Measurements from ENCODE around the gene PPP1R12B.
"Not testable (repeated sequence)": the region's sequence is repeated elsewhere in the genome, so short reads cannot be mapped to it uniquely, and the experiment has no call there.

The PPP1R12B gene

DNA sequence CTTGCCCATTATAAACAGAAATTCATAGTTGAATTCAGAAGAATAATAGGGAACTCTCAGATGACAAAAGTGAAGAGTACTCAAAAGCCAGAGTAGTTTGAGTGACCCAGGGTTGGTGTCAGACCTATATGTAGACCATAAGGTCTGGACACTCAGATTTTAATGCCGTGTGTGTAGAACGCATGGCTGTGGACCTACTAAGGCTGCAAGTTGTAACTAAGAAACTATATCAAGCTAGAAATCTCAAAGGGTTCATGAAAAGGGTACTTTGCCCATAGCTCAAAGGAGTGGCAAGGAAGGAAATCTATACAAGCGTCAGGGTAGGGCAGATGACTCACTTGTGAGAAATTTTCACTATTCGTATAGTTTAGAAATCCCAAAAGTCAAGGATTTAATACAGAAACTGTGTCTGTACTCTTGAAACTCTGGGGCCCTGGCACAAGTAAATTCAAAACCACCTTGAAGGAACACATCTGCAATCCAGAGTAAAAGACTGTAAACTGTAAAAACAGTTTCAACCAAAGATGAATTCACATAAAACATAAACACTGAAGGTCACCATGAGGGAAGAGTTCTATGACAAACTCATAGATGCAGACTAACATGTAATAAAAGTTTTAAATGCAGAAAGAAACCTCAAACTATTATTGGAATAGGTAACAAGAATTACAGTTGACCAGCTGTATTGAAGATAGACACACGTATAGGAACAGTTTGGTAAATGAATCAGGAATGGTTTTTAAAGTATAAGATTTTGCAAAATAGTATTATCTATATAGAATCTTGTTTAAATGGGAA lies 108.1 kb downstream of the PPP1R12B start:
- not testable (repeated sequence) for DNase-seq

GRCh38 chr1:202458651-202459050 lies 110.2 kb downstream of the PPP1R12B start:
- not testable (repeated sequence) for DNase-seq

- DNase-seq, result not testable (repeated sequence)
Observed at GRCh38 chr1:202459470-202460142, 111.1 kb downstream of the PPP1R12B start.

DNA sequence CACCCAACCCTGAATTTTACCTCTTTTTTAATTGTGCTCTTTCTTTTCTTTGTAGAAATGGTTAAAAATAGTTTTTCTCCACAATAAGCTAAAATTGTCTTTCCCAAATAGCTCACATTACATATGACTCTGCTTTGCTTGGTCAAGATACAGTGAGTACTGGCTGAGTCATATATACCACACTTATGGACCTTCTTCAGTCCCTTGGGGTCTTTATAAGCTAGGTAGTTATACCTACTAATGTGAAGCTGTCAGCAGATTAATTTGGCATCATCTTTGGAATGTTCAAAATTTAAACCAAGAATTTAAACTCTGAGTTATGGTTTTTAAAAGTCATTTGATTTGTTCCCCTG lies 111.6 kb downstream of the PPP1R12B start:
- DNase-seq, result not testable (repeated sequence)

GRCh38 chr1:202462342-202463076 lies 114.0 kb downstream of the PPP1R12B start:
- DNase-seq, result no peak

- DNase-seq, result not testable (repeated sequence)
Observed at GRCh38 chr1:202464153-202464742, 115.7 kb downstream of the PPP1R12B start.

DNA sequence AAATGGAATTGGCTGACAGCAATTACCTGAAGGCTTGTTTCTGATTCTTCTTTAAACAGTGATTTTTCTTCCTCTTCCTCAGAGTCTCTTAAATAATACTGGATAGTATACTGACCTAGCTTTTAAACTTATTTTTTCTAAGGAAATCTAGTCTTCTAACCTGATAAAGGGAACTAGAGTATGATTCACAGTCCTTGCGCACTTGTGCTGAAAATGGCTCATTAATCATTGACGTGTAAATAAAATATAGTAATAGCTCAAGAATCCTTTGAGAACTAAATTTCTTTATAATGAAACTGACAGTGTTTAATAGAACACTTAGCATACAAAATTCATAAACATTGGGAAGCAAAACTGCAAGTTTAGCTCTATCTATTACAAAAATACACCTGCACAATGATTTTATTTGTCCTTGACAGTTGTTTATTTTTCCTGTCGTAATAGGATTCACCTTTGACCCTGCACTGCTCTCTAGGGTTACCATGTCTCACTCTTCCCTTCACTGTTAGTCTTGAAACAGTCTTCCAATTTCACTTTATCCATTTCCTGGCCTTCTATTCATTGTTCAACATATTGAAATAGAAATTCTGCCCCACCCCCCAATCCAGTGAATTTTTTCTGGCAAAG lies 117.3 kb downstream of the PPP1R12B start:
- not testable (repeated sequence) for DNase-seq

GRCh38 chr1:202466339-202466738 lies 117.8 kb downstream of the PPP1R12B start:
- not testable (repeated sequence) for DNase-seq

DNA sequence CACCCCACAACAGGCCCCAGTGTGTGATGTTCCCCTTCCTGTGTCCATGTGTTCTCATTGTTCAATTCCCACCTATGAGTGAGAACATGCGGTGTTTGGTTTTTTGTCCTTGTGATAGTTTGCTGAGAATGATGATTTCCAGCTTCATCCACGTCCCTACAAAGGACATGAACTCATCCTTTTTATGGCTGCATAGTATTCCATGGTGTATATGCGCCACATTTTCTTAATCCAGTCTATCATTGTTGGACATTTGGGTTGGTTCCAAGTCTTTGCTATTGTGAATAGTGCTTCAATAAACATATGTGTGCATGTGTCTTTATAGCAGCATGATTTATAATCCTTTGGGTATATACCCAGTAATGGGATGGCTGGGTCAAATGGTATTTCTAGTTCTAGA lies 118.9 kb downstream of the PPP1R12B start:
- not testable (repeated sequence) for DNase-seq

DNA sequence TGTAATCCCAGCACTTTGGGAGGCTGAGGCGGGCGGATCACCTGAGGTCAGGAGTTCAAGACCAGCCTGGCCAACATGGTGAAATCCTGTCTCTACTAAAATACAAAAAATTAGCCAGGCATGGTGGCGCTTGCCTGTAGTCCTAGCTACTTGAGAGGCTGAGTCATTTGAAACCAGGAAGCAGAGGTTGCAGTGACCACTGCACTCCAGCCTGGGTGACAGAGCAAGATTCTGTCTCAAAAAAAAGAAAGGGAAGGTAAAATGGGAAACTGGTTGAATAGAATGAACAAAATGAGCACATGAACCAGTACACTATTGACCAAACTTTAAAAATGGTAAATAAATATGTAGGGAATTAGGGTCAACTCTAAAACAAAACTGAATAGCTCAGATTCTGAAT lies 120.2 kb downstream of the PPP1R12B start:
- not testable (repeated sequence) for DNase-seq

DNA sequence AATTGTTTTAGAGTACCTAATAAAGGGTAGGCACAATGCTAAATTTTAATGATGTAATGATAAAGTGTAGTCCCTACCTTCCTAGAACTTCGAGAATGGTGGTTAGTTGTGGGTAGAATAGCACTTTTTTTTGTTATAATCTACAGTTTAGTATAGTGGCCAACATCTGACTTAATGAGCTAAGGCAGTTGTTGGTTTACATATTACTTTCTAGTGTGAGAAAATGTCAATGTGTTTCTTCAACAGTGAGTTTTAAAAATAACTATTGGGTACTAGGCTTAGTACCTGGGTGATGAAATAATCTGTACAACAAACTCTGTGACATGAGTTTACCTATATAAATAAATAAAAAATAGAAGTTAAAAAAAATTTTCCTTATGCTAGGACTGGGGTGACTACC lies 120.6 kb downstream of the PPP1R12B start:
- DNase-seq, result not testable (repeated sequence)

DNA sequence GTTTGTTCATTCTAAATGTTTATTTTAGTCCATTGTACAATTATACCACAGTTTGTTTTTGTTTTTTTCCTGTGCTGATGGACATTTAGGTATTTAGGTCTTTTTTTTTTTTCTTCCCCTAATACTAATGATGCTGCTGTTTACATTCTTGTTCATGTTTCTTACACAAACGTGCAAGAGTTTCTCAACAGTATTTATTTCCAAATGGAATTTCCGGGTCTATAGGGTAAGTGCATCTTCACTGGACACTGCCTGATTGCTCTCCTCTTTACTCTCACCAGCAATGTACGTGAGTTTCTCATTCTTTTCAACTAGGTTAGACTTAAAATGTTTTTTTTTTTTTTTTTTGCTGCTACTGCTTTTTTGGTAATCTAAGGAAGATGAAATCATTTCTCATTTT lies 122.7 kb downstream of the PPP1R12B start:
- no peak for DNase-seq

DNA sequence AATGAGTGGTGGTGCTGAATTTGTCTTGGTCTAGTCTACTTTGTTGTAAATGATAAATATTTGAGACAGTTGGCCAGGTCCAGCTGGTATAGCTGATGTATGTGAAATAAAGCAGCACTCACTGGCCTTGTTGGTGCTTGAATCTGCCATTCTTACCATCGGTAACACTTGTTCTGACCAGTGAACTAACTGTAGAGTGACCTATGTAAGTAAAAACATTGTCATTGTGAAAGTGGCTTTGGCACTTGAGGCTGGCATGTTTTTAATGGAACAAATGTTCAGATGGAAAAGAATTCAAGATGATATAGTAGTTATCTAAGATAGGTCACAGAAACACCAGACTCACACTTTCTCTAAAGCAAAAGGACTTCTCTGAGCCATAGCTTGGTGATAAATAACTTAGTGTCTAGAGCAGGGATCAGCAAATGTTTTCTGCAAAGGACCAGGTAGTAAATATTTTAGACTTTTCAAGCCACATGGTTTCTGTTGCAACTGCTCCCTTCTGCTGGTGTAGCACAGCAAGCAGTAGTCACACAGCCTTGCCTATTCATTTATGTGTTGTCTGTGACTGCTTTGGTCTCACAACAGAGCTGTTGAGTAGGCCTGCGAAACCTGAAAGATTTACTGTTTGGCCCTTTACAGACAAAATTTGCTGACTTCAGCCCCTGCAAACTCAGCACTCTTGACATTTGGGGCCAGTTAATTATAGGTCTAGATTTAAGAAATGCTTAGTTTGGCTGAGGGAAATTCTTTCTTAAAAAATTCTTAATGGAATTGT lies 124.0 kb downstream of the PPP1R12B start:
- not testable (repeated sequence) for DNase-seq

- not testable (repeated sequence) for DNase-seq
Observed at GRCh38 chr1:202473266-202474045, 125.0 kb downstream of the PPP1R12B start.

DNA sequence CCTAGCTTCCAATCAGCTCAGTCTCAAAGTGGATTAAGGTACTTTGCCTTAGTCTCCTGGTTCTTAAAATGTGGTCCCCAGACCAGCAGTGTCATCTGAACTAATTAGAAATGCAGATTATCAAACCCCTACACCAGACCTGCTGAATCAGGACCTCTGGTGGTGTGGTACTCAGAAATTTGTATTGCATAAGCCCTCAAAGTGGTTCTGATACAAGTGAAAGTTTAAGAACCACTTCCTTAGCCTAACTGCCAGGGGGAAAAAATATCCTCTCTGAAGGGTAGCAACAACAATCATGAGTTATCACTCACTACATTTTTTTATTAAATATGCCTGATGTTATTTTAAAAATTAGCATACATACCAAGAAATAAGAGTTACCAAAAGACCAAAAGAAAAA lies 131.2 kb downstream of the PPP1R12B start:
- not testable (repeated sequence) for DNase-seq

- DNase-seq, result not testable (repeated sequence)
Observed at GRCh38 chr1:202480640-202481039, 132.1 kb downstream of the PPP1R12B start.

- DNase-seq, result not testable (repeated sequence)
Observed at GRCh38 chr1:202483362-202483761, 134.9 kb downstream of the PPP1R12B start.

- DNase-seq, result not testable (repeated sequence)
Observed at GRCh38 chr1:202484032-202484431, 135.5 kb downstream of the PPP1R12B start.

- DNase-seq, result not testable (repeated sequence)
Observed at GRCh38 chr1:202484820-202485219, 136.3 kb downstream of the PPP1R12B start.

GRCh38 chr1:202488178-202488649 lies 139.7 kb downstream of the PPP1R12B start:
- DNase-seq, result peak in 1 of 2 experiments; percentile 24

- not testable (repeated sequence) for DNase-seq
Observed at GRCh38 chr1:202489101-202489500, 140.6 kb downstream of the PPP1R12B start.
